GM12891 (cell line): ENCODE results near the gene ZCCHC7.
"Not testable (repeated sequence)": the region's sequence is repeated elsewhere in the genome, so short reads cannot be mapped to it uniquely, and the experiment has no call there.

Experiments
- PAX5 ChIP-seq: IDR thresholded peaks from 2 replicates; pipeline ENCODE4 v1.6.1; 2011; ENCODE audit warnings: low read length, moderate library complexity, mild to moderate bottlenecking; ENCODE audit not compliant: insufficient read depth, severe bottlenecking
- POLR2A ChIP-seq: IDR thresholded peaks from 2 replicates; pipeline ENCODE4 v1.6.1; 2011; ENCODE audit warnings: low read depth, low read length, control low read depth
- POLR2AphosphoS5 ChIP-seq: IDR thresholded peaks from 2 replicates; pipeline ENCODE4 v1.6.1; 2011; ENCODE audit warnings: low read depth, low read length, control low read depth
- POU2F2 ChIP-seq: IDR thresholded peaks from 2 replicates; pipeline ENCODE4 v1.6.1; 2011; ENCODE audit warnings: low read depth, mild to moderate bottlenecking, control low read depth, low read length, moderate library complexity
- SPI1 ChIP-seq: IDR thresholded peaks from 2 replicates; pipeline ENCODE4 v1.6.1; 2011; ENCODE audit warnings: low read depth, low read length, control low read depth
- TAF1 ChIP-seq: IDR thresholded peaks from 2 replicates; pipeline ENCODE4 v1.6.1; 2011; ENCODE audit warnings: low read depth, low read length, control low read depth

- TF ChIP-seq POLR2AphosphoS5: peak; percentile 1; the same call in 1 of the 2 replicates
- not testable (repeated sequence) for TF ChIP-seq POU2F2, POLR2A, TAF1, PAX5, SPI1
These were observed 40.2 kb upstream of the ZCCHC7 start for GRCh38 chr9:37080165-37080628.
